ENCODE results near the gene DTNB. TPM values are rescaled to one million over a fixed set of nuclear protein-coding genes. Genes with fewer than 3 reads are reported as not detected.

The DTNB gene
- total and polyA plus RNA-seq, 10 of the 15 experiments (the other 5 are each of a cell fraction or from before 2014, with no cell fraction given) = 4.5 to 30.6 (median 11.9) TPM

- TF ChIP-seq, protein P1, sequence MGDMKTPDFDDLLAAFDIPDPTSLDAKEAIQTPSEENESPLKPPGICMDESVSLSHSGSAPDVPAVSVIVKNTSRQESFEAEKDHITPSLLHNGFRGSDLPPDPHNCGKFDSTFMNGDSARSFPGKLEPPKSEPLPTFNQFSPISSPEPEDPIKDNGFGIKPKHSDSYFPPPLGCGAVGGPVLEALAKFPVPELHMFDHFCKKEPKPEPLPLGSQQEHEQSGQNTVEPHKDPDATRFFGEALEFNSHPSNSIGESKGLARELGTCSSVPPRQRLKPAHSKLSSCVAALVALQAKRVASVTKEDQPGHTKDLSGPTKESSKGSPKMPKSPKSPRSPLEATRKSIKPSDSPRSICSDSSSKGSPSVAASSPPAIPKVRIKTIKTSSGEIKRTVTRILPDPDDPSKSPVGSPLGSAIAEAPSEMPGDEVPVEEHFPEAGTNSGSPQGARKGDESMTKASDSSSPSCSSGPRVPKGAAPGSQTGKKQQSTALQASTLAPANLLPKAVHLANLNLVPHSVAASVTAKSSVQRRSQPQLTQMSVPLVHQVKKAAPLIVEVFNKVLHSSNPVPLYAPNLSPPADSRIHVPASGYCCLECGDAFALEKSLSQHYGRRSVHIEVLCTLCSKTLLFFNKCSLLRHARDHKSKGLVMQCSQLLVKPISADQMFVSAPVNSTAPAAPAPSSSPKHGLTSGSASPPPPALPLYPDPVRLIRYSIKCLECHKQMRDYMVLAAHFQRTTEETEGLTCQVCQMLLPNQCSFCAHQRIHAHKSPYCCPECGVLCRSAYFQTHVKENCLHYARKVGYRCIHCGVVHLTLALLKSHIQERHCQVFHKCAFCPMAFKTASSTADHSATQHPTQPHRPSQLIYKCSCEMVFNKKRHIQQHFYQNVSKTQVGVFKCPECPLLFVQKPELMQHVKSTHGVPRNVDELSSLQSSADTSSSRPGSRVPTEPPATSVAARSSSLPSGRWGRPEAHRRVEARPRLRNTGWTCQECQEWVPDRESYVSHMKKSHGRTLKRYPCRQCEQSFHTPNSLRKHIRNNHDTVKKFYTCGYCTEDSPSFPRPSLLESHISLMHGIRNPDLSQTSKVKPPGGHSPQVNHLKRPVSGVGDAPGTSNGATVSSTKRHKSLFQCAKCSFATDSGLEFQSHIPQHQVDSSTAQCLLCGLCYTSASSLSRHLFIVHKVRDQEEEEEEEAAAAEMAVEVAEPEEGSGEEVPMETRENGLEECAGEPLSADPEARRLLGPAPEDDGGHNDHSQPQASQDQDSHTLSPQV (IDR thresholded peaks at IDR 0.05) = no peak
- TF ChIP-seq MXI1 (IDR thresholded peaks at IDR 0.05; ENCODE audit: low read depth, low read length) = no peak
- TF ChIP-seq SKIL (IDR thresholded peaks at IDR 0.05; ENCODE audit: low read depth, poor library complexity, severe bottlenecking) = no peak
- TF ChIP-seq ZNF384 (IDR thresholded peaks at IDR 0.05; ENCODE audit: borderline replicate concordance, low read depth, low read length) = no peak
- no peak for TF ChIP-seq ATF7 (IDR thresholded peaks at IDR 0.05; ENCODE audit: low read depth)
- TF ChIP-seq PBX3 (IDR thresholded peaks at IDR 0.05; ENCODE audit: insufficient replicate concordance, low read depth, low read length) = no peak
- TF ChIP-seq SMAD1 (IDR thresholded peaks at IDR 0.05; ENCODE audit: low read depth, partially characterized antibody) = no peak
- TF ChIP-seq, protein P2, sequence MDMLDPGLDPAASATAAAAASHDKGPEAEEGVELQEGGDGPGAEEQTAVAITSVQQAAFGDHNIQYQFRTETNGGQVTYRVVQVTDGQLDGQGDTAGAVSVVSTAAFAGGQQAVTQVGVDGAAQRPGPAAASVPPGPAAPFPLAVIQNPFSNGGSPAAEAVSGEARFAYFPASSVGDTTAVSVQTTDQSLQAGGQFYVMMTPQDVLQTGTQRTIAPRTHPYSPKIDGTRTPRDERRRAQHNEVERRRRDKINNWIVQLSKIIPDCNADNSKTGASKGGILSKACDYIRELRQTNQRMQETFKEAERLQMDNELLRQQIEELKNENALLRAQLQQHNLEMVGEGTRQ (IDR thresholded peaks at IDR 0.05; ENCODE audit: borderline replicate concordance, low read depth, low read length) = no peak
- TF ChIP-seq POLR2AphosphoS2 (IDR thresholded peaks at IDR 0.05; ENCODE audit: low read depth, low read length) = no peak
Measured at GRCh38 chr2:25559148-25559547, 114.2 kb downstream of the DTNB start (continued).

All from GM12878 (cell line).